HL-60/S4 treated with phorbol 12-myristate 13-acetate at 8.2 ng/mL for 4 days and 3 days (cell line): ENCODE results near the gene FOXM1.

Experiments
- in situ Hi-C: fragments of 300-500 bp; cut with MboI; formaldehyde crosslinking; loops from 2 replicates; pipeline ENCODE4 v1.15.0; 2022; ENCODE audit warnings: low sequenced_read_pairs

Gene FOXM1

GRCh38 chr12:2812290-2813213, 64.4 kb downstream of the FOXM1 start, which contains the start of gene ITFG2:
TSS of gene ITFG2 (plus strand) at chr12:2812668. CDS start at chr12:2812761, 93 bp downstream.
- in situ Hi-C loops = no loop called here

- in situ Hi-C loops = no loop called here
Observed at GRCh38 chr12:2811801-2812200, 65.2 kb downstream of the FOXM1 start.
